HEK293T (cell line): Measurements from ENCODE around the gene ARL3.

ENCODE experiments used
- CTCF ChIA-PET: fragments of 350-600 bp; formaldehyde crosslinking; extraction: SDS; loops from one replicate; lab custom pipeline; 2021; ENCODE audit warnings: antibody characterized with exemption, inconsistent platforms; lab: Yijun Ruan, JAX
- POLR2A ChIA-PET: fragments of 350-600 bp; formaldehyde crosslinking; extraction: SDS; loops from one replicate; lab custom pipeline; 2020; ENCODE audit warnings: antibody characterized with exemption, inconsistent platforms; lab: Yijun Ruan, JAX
- DNase-seq: peaks from one replicate; pipeline ENCODE4 v3.0.0; 2012; ENCODE audit warnings: mixed read lengths; ENCODE audit errors: extremely low spot score
- ARNT ChIP-seq: fragments of 450-650 bp; IDR thresholded peaks from 2 replicates; pipeline ENCODE4 v1.6.1; 2017; ENCODE audit warnings: mild to moderate bottlenecking
- BHLHE40 ChIP-seq: fragments of 450-650 bp; IDR thresholded peaks from 2 replicates; pipeline ENCODE4 v1.6.1; 2016; ENCODE audit warnings: mild to moderate bottlenecking, moderate library complexity, borderline replicate concordance
- CTBP1 ChIP-seq: fragments of 450-650 bp; IDR thresholded peaks from 2 replicates; pipeline ENCODE4 v1.6.1; 2016; ENCODE audit warnings: borderline replicate concordance
- ELF4 ChIP-seq: fragments of 450-650 bp; IDR thresholded peaks from 2 replicates; pipeline ENCODE4 v1.6.1; 2017; ENCODE audit warnings: antibody characterized with exemption
- FOXA1 ChIP-seq: fragments of 450-650 bp; IDR thresholded peaks from 2 replicates; pipeline ENCODE4 v1.6.1; 2016; ENCODE audit warnings: mild to moderate bottlenecking
- FOXK2 ChIP-seq: fragments of 450-650 bp; IDR thresholded peaks from 2 replicates; pipeline ENCODE4 v1.6.1; 2016; ENCODE audit warnings: mild to moderate bottlenecking
- FOXM1 ChIP-seq: fragments of 450-650 bp; IDR thresholded peaks from 2 replicates; pipeline ENCODE4 v1.6.1; 2017; ENCODE audit warnings: mild to moderate bottlenecking, borderline replicate concordance
- HDGF ChIP-seq: fragments of 450-650 bp; IDR thresholded peaks from 2 replicates; pipeline ENCODE4 v1.6.1; 2017; ENCODE audit warnings: antibody characterized with exemption, borderline replicate concordance
- L3MBTL2 ChIP-seq: fragments of 450-650 bp; conservative IDR thresholded peaks from 2 replicates; pipeline ENCODE4 v1.6.1; 2016; ENCODE audit warnings: mild to moderate bottlenecking
- LEF1 ChIP-seq: fragments of 450-650 bp; IDR thresholded peaks from 2 replicates; pipeline ENCODE4 v1.6.1; 2017; ENCODE audit warnings: mild to moderate bottlenecking, borderline replicate concordance
- NFRKB ChIP-seq: fragments of 450-650 bp; IDR thresholded peaks from 2 replicates; pipeline ENCODE4 v1.6.1; 2016; ENCODE audit warnings: mild to moderate bottlenecking, moderate library complexity
- PKNOX1 ChIP-seq: fragments of 450-650 bp; IDR thresholded peaks from 2 replicates; pipeline ENCODE4 v1.6.1; 2016
- SP1 ChIP-seq: fragments of 450-650 bp; IDR thresholded peaks from 2 replicates; pipeline ENCODE4 v1.6.1; 2017
- SUZ12 ChIP-seq: fragments of 450-650 bp; IDR thresholded peaks from 2 replicates; pipeline ENCODE4 v1.6.1; 2016; ENCODE audit warnings: mild to moderate bottlenecking
- TARDBP ChIP-seq: fragments of 450-650 bp; IDR thresholded peaks from 2 replicates; pipeline ENCODE4 v1.6.1; 2016
- ZNF384 ChIP-seq: fragments of 450-650 bp; IDR thresholded peaks from 2 replicates; pipeline ENCODE4 v1.6.1; 2016

Gene ARL3

GRCh38 chr10:102712089-102712488 lies 2.1 kb downstream of the ARL3 start:
- no peak for DNase-seq
- ChIA-PET POLR2A (interaction anchor here (1.8 to 2.1 kb wide), 2 partner anchors 33 to 67 kb away, joined by 6 read pairs; partner anchors contain the start of gene TRIM8), CTCF (interaction anchor here (2.9 kb wide), 1 partner anchor 33 kb away, joined by 25 read pairs; no protein-coding TSS in a partner anchor)
- TF ChIP-seq L3MBTL2 (no peak), ELF4 (no peak), PKNOX1 (no peak), LEF1 (no peak), NFRKB (no peak), BHLHE40 (no peak), SP1 (no peak), FOXK2 (no peak), FOXA1 (no peak), FOXM1 (no peak), HDGF (no peak), SUZ12 (no peak), ZNF384 (no peak), TARDBP (no peak)

GRCh38 chr10:102710609-102711008 lies 3.6 kb downstream of the ARL3 start:
- ChIA-PET CTCF (interaction anchor here (0.7 to 2.9 kb wide), 4 partner anchors 11 to 47 kb away, joined by 3 to 25 read pairs (median 4); no protein-coding TSS in a partner anchor), POLR2A (interaction anchor here (1.8 to 2.1 kb wide), 2 partner anchors 32 to 66 kb away, joined by 6 read pairs; partner anchors contain the start of gene TRIM8)
- DNase-seq: no peak
- no peak for TF ChIP-seq NFRKB
- TF ChIP-seq SP1: no peak
- TF ChIP-seq PKNOX1: no peak; the same call in 1 of the 2 replicates
- no peak for TF ChIP-seq CTBP1
- no peak for TF ChIP-seq FOXM1
- no peak for TF ChIP-seq BHLHE40
- TF ChIP-seq HDGF: no peak
- no peak for TF ChIP-seq L3MBTL2
- no peak for TF ChIP-seq ZNF384
- TF ChIP-seq SUZ12: no peak
- TF ChIP-seq FOXK2: no peak
- no peak for TF ChIP-seq LEF1
- no peak for TF ChIP-seq TARDBP
- TF ChIP-seq ARNT: no peak
- TF ChIP-seq ELF4: no peak
- no peak for TF ChIP-seq FOXA1

DNA sequence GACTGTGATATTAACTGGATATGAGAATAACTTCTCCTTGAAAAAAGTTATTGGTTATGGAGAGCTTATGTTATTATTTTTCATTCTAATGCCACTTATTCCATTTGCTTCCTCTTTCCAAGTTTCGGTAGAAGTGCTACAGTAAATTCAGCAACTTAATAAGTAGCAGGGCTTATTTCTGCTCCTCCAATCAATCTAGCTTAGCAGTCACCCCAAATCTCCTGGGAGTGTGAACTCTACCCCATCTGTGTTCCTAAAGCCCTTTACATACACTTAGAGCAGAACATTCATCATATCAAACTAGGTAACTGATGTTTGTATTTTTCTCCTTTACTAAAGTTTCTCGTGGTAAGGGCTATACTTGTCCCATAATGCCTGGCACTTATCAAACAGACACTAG lies 8.7 kb downstream of the ARL3 start:
- CTCF ChIA-PET: interaction anchor here (1.0 kb wide), 2 partner anchors 9 to 27 kb away, joined by 4 read pairs; partner anchors contain the start of genes ARL3 and SFXN2
- POLR2A ChIA-PET: interaction anchor here (0.8 kb wide), 1 partner anchor 8 kb away, joined by 6 read pairs; the partner anchor contains the start of genes ARL3 and SFXN2
- DNase-seq: no peak
- TF ChIP-seq CTBP1 (no peak), FOXA1 (no peak), FOXM1 (no peak), SP1 (no peak), TARDBP (no peak)

DNA sequence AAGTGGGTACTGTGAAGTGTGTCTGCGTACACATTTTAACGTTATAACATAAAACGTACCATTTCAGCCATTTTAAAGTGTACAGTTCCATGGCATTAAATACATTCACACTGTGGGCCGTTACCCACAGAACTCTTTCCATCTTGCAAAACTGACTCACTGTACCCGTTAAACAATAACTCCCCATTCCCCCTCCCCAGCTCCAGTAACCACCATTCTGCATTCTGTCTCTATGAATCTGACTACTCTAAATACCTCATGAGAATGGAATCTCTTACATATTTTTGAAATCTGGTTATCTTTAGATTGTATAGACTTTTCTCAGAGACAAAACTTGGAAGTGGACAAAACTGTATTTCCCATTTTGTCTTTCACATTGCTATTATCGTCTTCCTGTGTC lies 9.3 kb downstream of the ARL3 start:
- POLR2A ChIA-PET: interaction anchor here (0.8 kb wide), 1 partner anchor 9 kb away, joined by 6 read pairs; the partner anchor contains the start of genes ARL3 and SFXN2
- TF ChIP-seq LEF1: no peak
- no peak for DNase-seq
- CTCF ChIA-PET: interaction anchor here (1.0 kb wide), 2 partner anchors 10 to 27 kb away, joined by 4 read pairs; partner anchors contain the start of genes ARL3 and SFXN2

DNA sequence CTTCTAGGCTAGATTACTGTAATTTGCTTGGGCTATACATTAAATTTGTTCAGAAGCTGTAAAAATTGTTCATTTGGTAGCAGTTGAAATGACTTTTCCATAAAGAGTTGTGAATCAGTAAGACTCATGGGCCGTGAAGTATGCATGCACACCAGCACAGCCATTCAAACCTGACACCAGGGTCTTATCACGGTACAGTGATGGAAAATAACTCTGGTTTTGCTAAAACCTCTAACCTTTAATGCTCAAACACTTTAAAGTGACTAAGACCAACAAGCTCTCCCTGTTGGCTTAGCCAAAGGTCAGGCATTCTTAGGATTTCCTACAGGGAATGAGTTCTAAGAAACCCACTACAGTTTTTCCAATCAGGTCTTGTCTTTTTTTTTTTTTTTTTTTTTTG lies 11.5 kb downstream of the ARL3 start:
- TF ChIP-seq CTBP1 (no peak), PKNOX1 (no peak), FOXA1 (no peak), BHLHE40 (no peak), FOXM1 (no peak)
- POLR2A ChIA-PET: interaction anchor here (0.5 to 1.5 kb wide), 2 partner anchors 11 to 23 kb away, joined by 3 to 4 read pairs; no protein-coding TSS in a partner anchor
- CTCF ChIA-PET: interaction anchor here (1.3 kb wide), 1 partner anchor 24 kb away, joined by 7 read pairs; no protein-coding TSS in a partner anchor
- no peak for DNase-seq

- ChIA-PET POLR2A (interaction anchor here (0.9 kb wide), 1 partner anchor 12 kb away, joined by 3 read pairs; the partner anchor contains the start of gene ARL3), CTCF (interaction anchor here (0.7 kb wide), 1 partner anchor 32 kb away, joined by 3 read pairs; no protein-coding TSS in a partner anchor)
- DNase-seq: no peak
- TF ChIP-seq SP1 (no peak), ELF4 (no peak), ZNF384 (no peak)
Observed at GRCh38 chr10:102701796-102702195, 12.4 kb downstream of the ARL3 start.

GRCh38 chr10:102701272-102701671 lies 12.9 kb downstream of the ARL3 start:
- POLR2A ChIA-PET: interaction anchor here (0.9 kb wide), 1 partner anchor 12 kb away, joined by 3 read pairs; the partner anchor contains the start of gene ARL3
- CTCF ChIA-PET: no interaction called here
- no peak for TF ChIP-seq SP1
- no peak for TF ChIP-seq ARNT
- TF ChIP-seq NFRKB: no peak
- TF ChIP-seq SUZ12: no peak
- TF ChIP-seq BHLHE40: no peak
- TF ChIP-seq ELF4: no peak
- no peak for TF ChIP-seq FOXK2
- TF ChIP-seq FOXA1: no peak
- no peak for TF ChIP-seq LEF1
- no peak for TF ChIP-seq ZNF384
- no peak for TF ChIP-seq PKNOX1
- no peak for TF ChIP-seq CTBP1
- DNase-seq: no peak
